ENCODE data around the gene ZFAND4. TPM values are rescaled to one million over a fixed set of nuclear protein-coding genes. Genes with fewer than 3 reads are reported as not detected.

The ZFAND4 gene
- total and polyA plus RNA-seq, 2 donors (not counting 1 experiment from before 2014, with no cell fraction given): 2.5 to 9.6 TPM

DNA sequence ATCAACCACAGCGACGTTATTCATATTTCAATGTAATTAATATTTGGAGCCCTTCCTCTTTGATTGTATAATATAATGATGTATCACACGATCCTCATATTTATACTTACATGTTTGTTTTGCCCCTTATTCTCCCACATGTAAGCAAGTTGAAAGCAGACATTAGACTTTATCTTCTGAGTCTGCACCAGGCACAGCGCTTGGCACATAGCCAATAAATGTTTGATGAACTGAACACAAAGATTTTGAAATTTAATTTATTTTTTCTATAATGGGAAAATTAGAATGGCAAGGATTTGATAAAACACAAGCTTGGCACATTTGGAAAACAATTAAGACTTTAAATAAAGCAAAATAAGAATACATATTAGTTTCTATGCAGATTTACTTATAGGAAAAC lies 31.6 kb downstream of the ZFAND4 start:
- Histone ChIP-seq H3K4me1 (ENCODE audit: control insufficient read depth, extremely low read depth, insufficient read depth, low read length) (no peaks in the 10 kb centered on the region), H3K27ac (ENCODE audit: insufficient read depth, low read length) (no peak overlapping the region), H3K9ac (ENCODE audit: insufficient read depth, low read length) (no peak overlapping the region), H3K79me2 (ENCODE audit: control insufficient read depth, insufficient read depth, low read length) (no peaks in the 10 kb centered on the region), H3K9me3 (ENCODE audit: control insufficient read depth, insufficient read depth, low read depth, low read length) (no peaks in the 10 kb centered on the region), H3K4me2 (ENCODE audit: extremely low read depth, insufficient read depth, low read length) (no peak overlapping the region), H3K36me3 (ENCODE audit: control insufficient read depth, insufficient read depth, low read length) (no peaks in the 10 kb centered on the region), H2AFZ (ENCODE audit: low read length) (no peak overlapping the region), H3K4me3 (replicated peaks in 1 of 4; ENCODE audit: control extremely low read depth in 1 of 4, insufficient read depth in 1 of 4, low read depth in 3 of 4, low read length in 4 of 4) (no peak overlapping the region), H3K27me3 (ENCODE audit: control insufficient read depth, insufficient read depth, low read length) (no peaks in the 10 kb centered on the region), H4K20me1 (ENCODE audit: control insufficient read depth, extremely low read depth, insufficient read depth, low read length) (no peaks in the 10 kb centered on the region)
- no peak for DNase-seq (ENCODE audit: low read depth in 2 of 2)
- no peak for TF ChIP-seq EZH2 (IDR thresholded peaks at IDR 0.05; ENCODE audit: low read length, missing control alignments)
- TF ChIP-seq, protein P1, sequence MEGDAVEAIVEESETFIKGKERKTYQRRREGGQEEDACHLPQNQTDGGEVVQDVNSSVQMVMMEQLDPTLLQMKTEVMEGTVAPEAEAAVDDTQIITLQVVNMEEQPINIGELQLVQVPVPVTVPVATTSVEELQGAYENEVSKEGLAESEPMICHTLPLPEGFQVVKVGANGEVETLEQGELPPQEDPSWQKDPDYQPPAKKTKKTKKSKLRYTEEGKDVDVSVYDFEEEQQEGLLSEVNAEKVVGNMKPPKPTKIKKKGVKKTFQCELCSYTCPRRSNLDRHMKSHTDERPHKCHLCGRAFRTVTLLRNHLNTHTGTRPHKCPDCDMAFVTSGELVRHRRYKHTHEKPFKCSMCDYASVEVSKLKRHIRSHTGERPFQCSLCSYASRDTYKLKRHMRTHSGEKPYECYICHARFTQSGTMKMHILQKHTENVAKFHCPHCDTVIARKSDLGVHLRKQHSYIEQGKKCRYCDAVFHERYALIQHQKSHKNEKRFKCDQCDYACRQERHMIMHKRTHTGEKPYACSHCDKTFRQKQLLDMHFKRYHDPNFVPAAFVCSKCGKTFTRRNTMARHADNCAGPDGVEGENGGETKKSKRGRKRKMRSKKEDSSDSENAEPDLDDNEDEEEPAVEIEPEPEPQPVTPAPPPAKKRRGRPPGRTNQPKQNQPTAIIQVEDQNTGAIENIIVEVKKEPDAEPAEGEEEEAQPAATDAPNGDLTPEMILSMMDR (conservative IDR thresholded peaks at IDR 0.05 in 1 of 2, IDR thresholded peaks at IDR 0.05 in 1 of 2; ENCODE audit: low read depth in 1 of 2, low read length in 2 of 2): no peak

DNA sequence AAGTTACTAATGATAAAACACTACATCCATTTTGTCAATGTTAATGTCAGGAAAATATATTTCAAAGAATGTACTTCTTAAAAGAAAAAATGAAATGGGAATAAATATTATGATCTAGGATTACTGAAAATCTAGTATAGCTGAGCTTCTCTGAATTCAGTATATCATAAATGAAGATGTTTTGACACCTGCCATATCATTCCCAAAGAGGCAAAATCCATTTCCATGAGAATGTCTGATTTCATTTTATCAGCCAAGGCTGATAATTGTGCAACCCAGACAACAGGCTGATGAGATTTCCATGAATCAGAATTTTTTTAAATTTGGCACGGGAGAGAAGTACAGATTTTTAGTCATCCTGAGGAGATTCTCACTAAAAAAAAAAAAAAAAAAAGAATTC lies 32.5 kb downstream of the ZFAND4 start:
- H3K4me3 ChIP-seq (replicated peaks in 1 of 4; ENCODE audit: control extremely low read depth in 1 of 4, insufficient read depth in 1 of 4, low read depth in 3 of 4, low read length in 4 of 4): no peak overlapping the region
- no peaks in the 10 kb centered on the region for H3K9me3 ChIP-seq (ENCODE audit: control insufficient read depth, insufficient read depth, low read depth, low read length)
- no peaks in the 10 kb centered on the region for H4K20me1 ChIP-seq (ENCODE audit: control insufficient read depth, extremely low read depth, insufficient read depth, low read length)
- no peaks in the 10 kb centered on the region for H3K4me1 ChIP-seq (ENCODE audit: control insufficient read depth, extremely low read depth, insufficient read depth, low read length)
- H3K4me2 ChIP-seq (ENCODE audit: extremely low read depth, insufficient read depth, low read length): no peak overlapping the region
- no peaks in the 10 kb centered on the region for H3K36me3 ChIP-seq (ENCODE audit: control insufficient read depth, insufficient read depth, low read length)
- no peak overlapping the region for H2AFZ ChIP-seq (ENCODE audit: low read length)
- no peak for DNase-seq (ENCODE audit: low read depth in 2 of 2)
- no peaks in the 10 kb centered on the region for H3K27me3 ChIP-seq (ENCODE audit: control insufficient read depth, insufficient read depth, low read length)
- H3K79me2 ChIP-seq (ENCODE audit: control insufficient read depth, insufficient read depth, low read length): no peaks in the 10 kb centered on the region
- TF ChIP-seq EZH2 (IDR thresholded peaks at IDR 0.05; ENCODE audit: low read length, missing control alignments): no peak
- TF ChIP-seq, protein P1 (conservative IDR thresholded peaks at IDR 0.05 in 1 of 2, IDR thresholded peaks at IDR 0.05 in 1 of 2; ENCODE audit: low read depth in 1 of 2, low read length in 2 of 2): no peak
- H3K27ac ChIP-seq (ENCODE audit: insufficient read depth, low read length): no peak overlapping the region
- no peak overlapping the region for H3K9ac ChIP-seq (ENCODE audit: insufficient read depth, low read length)

DNA sequence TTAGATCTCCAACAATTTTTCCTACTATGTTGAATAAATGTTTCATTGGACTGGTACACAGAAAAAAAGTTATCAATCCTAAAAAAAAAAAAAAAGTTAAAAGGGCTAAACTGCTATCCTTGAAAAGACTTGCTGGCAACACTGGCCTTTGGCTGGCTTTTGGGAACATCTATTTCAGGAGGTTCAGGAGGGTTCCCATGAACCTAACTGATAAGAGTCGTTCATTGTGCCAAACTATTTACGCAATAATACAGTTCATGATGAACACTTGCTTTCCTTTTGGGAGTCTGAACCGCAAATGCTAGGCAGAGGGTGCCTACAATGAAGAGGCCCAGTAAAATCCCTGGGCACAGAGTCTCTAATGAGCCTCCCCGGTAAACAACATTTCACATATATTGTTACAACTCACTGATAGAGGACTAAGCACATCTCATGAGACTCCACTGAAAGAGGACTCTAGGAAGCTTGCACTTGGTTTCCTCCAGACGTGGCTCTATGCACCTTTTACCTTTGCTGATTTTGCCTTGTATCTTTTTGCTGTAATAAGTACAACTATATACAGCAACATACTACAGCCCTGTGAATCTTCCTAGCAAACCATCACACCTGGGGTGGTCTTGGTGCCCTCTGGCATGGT lies 45.0 kb downstream of the ZFAND4 start:
- Histone ChIP-seq H3K4me1 (ENCODE audit: control insufficient read depth, extremely low read depth, insufficient read depth, low read length) (no peaks in the 10 kb centered on the region), H3K4me3 (replicated peaks in 1 of 4; ENCODE audit: control extremely low read depth in 1 of 4, insufficient read depth in 1 of 4, low read depth in 3 of 4, low read length in 4 of 4) (no peak overlapping the region), H2AFZ (ENCODE audit: low read length) (no peak overlapping the region), H3K9me3 (ENCODE audit: control insufficient read depth, insufficient read depth, low read depth, low read length) (no peaks in the 10 kb centered on the region), H3K4me2 (ENCODE audit: extremely low read depth, insufficient read depth, low read length) (no peak overlapping the region), H3K27me3 (ENCODE audit: control insufficient read depth, insufficient read depth, low read length) (no peaks in the 10 kb centered on the region), H4K20me1 (ENCODE audit: control insufficient read depth, extremely low read depth, insufficient read depth, low read length) (no peaks in the 10 kb centered on the region), H3K27ac (ENCODE audit: insufficient read depth, low read length) (no peak overlapping the region), H3K9ac (ENCODE audit: insufficient read depth, low read length) (no peak overlapping the region), H3K36me3 (ENCODE audit: control insufficient read depth, insufficient read depth, low read length) (no peaks in the 10 kb centered on the region), H3K79me2 (ENCODE audit: control insufficient read depth, insufficient read depth, low read length) (no peaks in the 10 kb centered on the region)
- DNase-seq (ENCODE audit: low read depth in 2 of 2): peak in 1 of 2 donors; percentile 21
- no peak for TF ChIP-seq EZH2 (IDR thresholded peaks at IDR 0.05; ENCODE audit: low read length, missing control alignments)
- TF ChIP-seq, protein P1 (conservative IDR thresholded peaks at IDR 0.05 in 1 of 2, IDR thresholded peaks at IDR 0.05 in 1 of 2; ENCODE audit: low read depth in 1 of 2, low read length in 2 of 2): no peak

All from fibroblast of lung (primary cell).